ENCODE results near the gene UBTF. TPM values are rescaled to one million over a fixed set of nuclear protein-coding genes. Genes with fewer than 3 reads are reported as not detected.

UBTF gene
- total and polyA plus RNA-seq, 9 of the 15 experiments (the other 6 are each of a cell fraction or from before 2014, with no cell fraction given): 1.2 to 113 (median 83.6) TPM

DNA sequence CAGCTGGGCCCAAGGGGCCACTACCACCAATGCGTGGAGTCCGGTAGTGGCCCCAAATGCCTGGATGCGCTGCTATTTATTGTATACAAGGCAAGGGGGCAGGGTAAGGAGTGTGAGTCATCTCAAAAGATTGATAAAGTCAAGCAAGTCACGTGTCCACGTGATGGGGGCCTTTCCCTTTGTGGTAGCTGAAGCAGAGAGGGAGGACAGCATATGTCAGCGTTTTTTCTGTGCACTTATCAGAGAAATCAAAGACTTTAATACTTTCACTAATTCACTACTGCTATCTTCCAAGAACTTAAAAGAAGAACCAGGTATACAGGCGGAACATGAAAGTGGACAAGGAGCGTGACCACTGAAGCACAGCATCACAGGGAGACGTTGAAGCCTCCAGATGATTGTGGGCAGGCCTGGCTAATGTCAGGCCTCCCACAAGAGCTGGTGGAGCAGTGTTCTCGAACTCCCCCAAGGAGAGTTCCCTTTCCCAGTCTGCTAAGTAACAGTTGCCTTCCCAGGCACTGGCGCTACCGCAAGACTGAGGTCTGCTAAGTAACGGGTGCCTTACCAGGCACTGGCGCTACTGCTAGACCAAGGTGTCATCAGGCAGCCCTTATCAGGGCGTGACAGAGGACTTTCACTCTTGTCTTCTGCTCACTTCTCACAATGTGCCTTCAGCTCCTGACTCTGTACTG is 59.8 kb downstream of the UBTF start (continued):
- no peak for TF ChIP-seq TEAD2 (tag; IDR thresholded peaks at IDR 0.05)
- peak; percentile 41; the same call in 1 of the 2 replicates for TF ChIP-seq ESRRA (IDR thresholded peaks at IDR 0.05; ENCODE audit: borderline replicate concordance, low read depth)
- TF ChIP-seq CHD1 (IDR thresholded peaks at IDR 0.05; ENCODE audit: low read length): no peak
- TF ChIP-seq CEBPB (tag; IDR thresholded peaks at IDR 0.05): no peak
- peak; percentile 78; the same call in 1 of the 2 replicates for TF ChIP-seq MTA3 (IDR thresholded peaks at IDR 0.05; ENCODE audit: borderline replicate concordance)
- TF ChIP-seq PHF8 (IDR thresholded peaks at IDR 0.05; ENCODE audit: borderline replicate concordance, low read length): no peak
- no peak for TF ChIP-seq NFIC (IDR thresholded peaks at IDR 0.05)
- peak; percentile 76 for TF ChIP-seq ZNF197 (CRISPR knock-in tag; IDR thresholded peaks at IDR 0.05; ENCODE audit: low read depth)
- no peak for TF ChIP-seq HSF4 (CRISPR knock-in tag; IDR thresholded peaks at IDR 0.05; ENCODE audit: borderline replicate concordance)
- TF ChIP-seq NFE2L1 (tag; IDR thresholded peaks at IDR 0.05; ENCODE audit: borderline replicate concordance, low read depth): no peak
- TF ChIP-seq, protein P1, sequence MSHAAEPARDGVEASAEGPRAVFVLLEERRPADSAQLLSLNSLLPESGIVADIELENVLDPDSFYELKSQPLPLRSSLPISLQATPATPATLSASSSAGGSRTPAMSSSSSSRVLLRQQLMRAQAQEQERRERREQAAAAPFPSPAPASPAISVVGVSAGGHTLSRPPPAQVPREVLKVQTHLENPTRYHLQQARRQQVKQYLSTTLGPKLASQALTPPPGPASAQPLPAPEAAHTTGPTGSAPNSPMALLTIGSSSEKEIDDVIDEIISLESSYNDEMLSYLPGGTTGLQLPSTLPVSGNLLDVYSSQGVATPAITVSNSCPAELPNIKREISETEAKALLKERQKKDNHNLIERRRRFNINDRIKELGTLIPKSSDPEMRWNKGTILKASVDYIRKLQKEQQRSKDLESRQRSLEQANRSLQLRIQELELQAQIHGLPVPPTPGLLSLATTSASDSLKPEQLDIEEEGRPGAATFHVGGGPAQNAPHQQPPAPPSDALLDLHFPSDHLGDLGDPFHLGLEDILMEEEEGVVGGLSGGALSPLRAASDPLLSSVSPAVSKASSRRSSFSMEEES (CRISPR knock-in tag; IDR thresholded peaks at IDR 0.05): peak; percentile 95
- TF ChIP-seq SREBF1 (IDR thresholded peaks at IDR 0.05; ENCODE audit: borderline replicate concordance, low read depth, low read length): no peak
- TF ChIP-seq, protein P2, sequence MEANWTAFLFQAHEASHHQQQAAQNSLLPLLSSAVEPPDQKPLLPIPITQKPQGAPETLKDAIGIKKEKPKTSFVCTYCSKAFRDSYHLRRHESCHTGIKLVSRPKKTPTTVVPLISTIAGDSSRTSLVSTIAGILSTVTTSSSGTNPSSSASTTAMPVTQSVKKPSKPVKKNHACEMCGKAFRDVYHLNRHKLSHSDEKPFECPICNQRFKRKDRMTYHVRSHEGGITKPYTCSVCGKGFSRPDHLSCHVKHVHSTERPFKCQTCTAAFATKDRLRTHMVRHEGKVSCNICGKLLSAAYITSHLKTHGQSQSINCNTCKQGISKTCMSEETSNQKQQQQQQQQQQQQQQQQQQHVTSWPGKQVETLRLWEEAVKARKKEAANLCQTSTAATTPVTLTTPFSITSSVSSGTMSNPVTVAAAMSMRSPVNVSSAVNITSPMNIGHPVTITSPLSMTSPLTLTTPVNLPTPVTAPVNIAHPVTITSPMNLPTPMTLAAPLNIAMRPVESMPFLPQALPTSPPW (CRISPR knock-in tag; IDR thresholded peaks at IDR 0.05): peak; percentile 77
- TF ChIP-seq LEF1 (IDR thresholded peaks at IDR 0.05): peak; percentile 89
- TF ChIP-seq ILK (tag; IDR thresholded peaks at IDR 0.05; ENCODE audit: borderline replicate concordance, low read depth): no peak
- TF ChIP-seq ZBTB17 (CRISPR knock-in tag; IDR thresholded peaks at IDR 0.05): no peak
- no peak for TF ChIP-seq NR2C1 (IDR thresholded peaks at IDR 0.05)
- no peak for TF ChIP-seq NR2C1 (tag; IDR thresholded peaks at IDR 0.05)
- TF ChIP-seq, protein P3, sequence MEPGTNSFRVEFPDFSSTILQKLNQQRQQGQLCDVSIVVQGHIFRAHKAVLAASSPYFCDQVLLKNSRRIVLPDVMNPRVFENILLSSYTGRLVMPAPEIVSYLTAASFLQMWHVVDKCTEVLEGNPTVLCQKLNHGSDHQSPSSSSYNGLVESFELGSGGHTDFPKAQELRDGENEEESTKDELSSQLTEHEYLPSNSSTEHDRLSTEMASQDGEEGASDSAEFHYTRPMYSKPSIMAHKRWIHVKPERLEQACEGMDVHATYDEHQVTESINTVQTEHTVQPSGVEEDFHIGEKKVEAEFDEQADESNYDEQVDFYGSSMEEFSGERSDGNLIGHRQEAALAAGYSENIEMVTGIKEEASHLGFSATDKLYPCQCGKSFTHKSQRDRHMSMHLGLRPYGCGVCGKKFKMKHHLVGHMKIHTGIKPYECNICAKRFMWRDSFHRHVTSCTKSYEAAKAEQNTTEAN (CRISPR knock-in tag; IDR thresholded peaks at IDR 0.05): no peak
- TF ChIP-seq CHCHD3 (CRISPR knock-in tag; IDR thresholded peaks at IDR 0.05): no peak
- TF ChIP-seq, protein P4, sequence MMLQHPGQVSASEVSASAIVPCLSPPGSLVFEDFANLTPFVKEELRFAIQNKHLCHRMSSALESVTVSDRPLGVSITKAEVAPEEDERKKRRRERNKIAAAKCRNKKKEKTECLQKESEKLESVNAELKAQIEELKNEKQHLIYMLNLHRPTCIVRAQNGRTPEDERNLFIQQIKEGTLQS (IDR thresholded peaks at IDR 0.05): peak; percentile 97
- TF ChIP-seq, protein P4 (CRISPR knock-in tag; conservative IDR thresholded peaks at IDR 0.05): peak; percentile 91
- peak; percentile 92 for TF ChIP-seq SMARCE1 (IDR thresholded peaks at IDR 0.05)
- TF ChIP-seq DACH1 (IDR thresholded peaks at IDR 0.05; ENCODE audit: partially characterized antibody): no peak
- no peak for TF ChIP-seq ZNF232 (CRISPR knock-in tag; IDR thresholded peaks at IDR 0.05)

Measured in K562 (cell line).